GM21737 (cell line): ENCODE measurements around the gene LRRC9.
"Not testable (repeated sequence)": the region's sequence is repeated elsewhere in the genome, so short reads cannot be mapped to it uniquely, and the experiment has no call there.

Experiments used
- ATAC-seq: cut with Tn5 transposase; IDR thresholded peaks from one replicate; pipeline ENCODE4 v1.9.1; 2021; ENCODE audit warnings: mild to moderate bottlenecking, moderate library complexity; ENCODE audit not compliant: unreplicated experiment

The LRRC9 gene

DNA sequence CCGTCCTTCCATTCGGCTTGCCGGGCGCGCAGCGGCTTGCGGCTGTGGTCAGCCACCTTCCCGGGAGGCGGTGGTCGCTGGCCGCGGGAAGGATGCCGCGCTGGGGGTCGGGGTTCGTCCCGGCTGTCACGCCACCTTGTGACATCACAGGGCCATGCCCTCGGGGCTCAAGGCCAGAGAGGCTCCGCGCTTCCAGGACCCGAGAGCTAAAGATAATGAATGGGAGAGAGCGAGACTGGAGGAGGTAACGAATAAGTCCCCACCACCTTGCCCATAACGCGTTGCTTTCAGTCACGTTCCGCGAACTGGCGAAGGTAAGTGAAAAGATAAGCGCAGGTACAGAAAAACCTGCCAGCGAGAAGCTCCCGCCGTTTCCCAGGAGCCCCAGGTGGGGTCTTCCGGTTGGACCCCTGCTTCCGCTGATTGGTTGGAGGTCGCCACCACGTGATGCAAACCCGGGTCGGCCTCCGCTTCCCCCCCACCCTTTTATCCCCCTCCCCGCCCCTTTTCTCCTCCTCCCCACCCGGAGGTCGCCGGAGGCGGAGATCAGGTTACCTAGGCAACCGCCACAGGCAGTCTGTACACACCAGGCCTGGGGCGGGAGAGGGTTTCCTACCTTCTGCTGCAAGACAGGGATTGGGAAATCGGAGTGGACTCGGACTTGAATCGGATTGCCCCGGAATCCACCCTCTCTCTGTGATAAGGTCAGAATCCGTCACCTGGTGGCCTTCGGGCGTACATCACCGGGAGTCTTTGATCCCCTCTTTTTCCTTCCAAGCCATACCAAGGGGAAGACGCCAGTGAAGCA, at the start of gene LRRC9:
Gene LRRC9, plus strand, starts transcription at position 575 of the 808 bp plus-strand sequence.
- no peak for ATAC-seq

DNA sequence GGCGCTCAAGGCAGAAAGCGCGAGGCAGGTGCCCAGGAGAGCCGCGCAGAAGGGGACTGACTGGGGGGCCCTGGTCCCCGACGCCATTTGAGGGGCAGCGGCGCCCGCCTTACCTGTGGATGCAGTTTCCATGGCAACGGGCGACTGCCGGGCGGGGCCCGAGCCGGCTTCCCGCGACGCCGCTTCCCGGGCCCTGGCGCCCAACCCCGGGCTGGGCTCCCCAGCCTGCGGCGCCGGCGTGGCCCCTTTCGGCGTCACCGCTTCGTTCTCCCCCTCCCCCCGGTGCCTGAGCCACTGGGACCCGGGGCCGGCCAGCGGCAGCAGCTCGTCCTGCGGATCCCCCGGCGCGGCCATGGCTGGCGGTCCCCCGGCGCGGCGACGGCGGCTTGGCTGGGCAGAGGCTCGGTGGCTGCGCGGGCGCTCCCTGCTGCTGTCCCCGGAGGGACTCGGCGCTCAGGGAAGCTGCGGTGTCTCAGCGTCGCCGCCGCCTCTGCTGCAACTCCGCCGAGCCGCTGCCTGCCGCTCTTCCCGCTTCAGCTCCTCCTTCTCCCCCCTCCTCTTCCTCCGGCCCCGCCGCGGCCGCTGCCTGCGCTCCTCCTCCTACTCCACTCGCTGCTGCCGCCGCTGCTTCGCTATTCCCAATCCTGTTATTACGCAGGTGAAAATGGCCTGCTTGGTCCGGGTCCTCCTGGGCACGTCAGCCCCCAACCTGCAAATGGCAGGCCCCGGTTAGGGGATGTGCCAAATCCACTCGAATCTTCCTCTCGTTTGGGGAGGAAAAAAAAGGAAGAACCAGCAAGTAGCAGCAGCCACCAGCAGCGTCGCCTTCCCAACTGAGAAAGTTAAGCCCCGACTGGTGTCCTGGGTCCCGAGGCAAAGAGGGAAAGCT, 49.4 kb upstream of the LRRC9 start, which contains the start of gene RTN1:
Gene RTN1, minus strand, starts transcription at position 500 of the 889 bp plus-strand sequence. Its CDS starts 146 bp downstream, at position 354.
- ATAC-seq: peak; percentile 50

DNA sequence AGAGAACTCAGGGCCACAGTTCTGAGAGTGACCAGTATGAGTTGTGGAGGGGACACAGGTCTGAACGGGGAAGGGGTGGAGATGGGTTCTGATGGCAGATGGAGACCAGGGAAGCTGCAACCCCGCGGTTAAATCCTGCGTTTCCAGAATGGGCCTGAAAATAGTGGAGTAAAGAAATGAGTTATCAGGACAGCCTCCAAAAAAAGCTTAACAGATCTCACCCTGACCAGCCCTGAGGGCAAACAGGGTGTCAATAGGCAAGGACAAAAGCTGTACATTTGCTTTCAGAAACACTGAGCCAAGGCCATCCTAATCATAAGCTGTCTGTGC, 48.8 kb upstream of the LRRC9 start:
- ATAC-seq: no peak

DNA sequence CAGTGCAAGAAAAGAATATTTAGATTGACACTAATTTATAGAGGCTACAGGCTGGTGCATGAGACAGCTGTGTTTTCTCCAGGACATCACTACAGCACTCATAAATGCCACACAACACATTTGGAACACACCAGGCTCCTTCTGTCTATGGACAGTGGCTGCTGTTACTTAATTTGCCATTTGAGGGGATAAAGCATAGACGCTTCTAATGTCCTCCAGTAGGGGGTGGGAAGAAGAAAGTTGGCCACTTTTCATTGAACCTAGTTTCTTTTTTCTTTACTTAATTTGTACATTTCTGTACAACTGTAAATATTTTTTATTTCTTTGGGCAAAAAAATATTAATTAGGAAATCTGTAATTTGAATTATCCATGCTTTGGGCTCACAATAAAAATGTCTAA, 37.0 kb upstream of the LRRC9 start:
- no peak for ATAC-seq

DNA sequence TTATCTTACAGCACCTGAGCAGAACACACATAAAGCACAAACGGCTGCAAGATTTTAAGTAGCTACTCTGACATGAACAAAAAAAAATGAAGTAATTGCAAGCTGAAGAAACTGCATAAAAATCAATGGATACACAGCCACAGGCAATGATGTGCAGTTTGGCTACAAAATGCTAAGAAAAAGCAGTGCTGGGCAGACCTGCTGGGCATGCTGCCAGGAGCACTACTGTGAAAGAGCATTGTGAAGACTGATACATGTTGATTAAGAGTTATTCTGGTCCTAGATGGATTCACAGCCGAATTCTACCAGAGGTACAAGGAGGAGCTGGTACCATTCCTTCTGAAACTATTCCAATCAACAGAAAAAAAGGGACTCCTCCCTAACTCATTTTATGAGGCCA, 29.3 kb upstream of the LRRC9 start:
- ATAC-seq: no peak

DNA sequence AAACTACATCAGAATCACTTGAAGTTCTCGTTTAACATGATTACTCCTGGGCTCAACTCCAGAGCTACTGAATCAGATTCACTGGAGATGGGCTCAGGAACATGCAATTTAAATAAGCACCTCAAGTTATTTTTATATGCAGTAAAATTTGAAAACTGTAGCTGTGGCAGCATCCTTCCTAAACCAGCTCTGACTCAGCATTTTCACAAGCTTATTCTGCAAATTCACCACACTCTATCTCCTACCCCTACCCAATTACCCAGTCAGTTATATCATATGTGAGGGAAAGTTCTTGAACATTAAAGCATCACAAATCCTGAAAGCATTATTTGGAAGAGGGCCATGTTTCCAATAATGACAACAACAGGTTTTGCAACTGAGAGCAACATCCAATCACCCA, 24.2 kb upstream of the LRRC9 start:
- no peak for ATAC-seq

DNA sequence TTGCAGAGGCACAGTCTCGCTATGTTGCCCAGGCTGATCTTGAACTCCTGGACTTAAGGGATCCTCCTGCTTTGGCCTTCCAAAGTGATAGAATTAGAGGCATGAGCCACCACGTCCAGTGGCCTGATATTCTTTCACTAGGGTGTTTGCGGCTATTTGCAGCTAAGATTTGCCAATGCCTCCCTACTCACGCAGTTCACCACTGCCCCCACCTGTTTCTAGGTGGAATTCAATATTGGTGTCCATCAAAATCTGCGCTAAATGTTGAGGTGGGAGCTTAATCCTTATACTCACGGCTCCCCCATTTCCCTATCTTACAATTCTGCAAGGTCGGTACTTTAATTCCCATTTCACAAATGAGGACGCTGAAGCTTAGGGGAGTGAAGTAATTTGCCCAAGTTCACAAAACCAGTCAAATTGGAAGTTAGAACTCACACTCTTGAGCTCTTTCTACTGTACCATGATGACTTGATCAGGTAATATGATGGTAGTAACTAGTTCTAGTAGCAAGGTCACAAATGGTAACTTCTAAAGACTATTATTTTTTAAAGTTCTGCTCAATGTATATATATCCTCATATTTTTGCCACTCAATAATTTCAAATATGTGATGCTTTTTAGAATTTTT, 22.1 kb upstream of the LRRC9 start:
- ATAC-seq: no peak

DNA sequence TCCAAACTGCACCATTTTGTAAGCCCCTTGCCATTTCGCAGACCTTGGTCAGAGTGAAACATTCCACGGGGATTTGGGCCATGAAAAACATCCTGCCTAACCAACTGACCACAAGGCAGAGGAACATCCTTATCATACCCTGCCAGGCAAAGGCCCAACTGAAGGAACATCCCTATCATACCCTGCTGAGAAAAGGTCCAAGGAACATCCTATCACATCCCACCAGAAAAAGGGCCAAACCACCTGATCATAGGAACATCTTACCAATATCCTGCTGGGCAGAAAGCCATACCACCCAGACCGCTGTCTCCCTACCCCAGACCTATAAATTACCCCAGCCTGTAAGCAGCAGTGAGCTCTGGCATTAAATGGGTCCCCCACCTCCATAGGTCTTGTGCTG, 19.4 kb upstream of the LRRC9 start:
- no peak for ATAC-seq

DNA sequence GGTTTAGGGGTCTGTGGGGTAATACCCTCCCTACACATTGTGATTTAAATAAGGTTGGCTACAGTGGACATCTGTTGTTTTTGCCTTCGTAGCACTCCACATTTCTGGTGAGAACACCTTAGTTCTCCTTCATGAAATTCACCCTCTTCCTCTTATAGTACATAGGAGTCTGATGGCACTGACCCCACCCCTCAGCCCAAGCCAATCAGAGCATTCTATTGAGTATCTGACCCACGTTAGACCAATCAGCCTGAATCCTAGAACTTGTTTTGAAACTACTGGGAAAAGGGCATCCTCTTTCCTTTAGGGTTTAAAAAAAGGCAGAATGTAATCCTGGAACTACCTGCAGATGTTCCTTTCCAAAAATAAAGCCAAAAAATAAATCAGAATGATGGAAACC, 15.8 kb upstream of the LRRC9 start:
- no peak for ATAC-seq

DNA sequence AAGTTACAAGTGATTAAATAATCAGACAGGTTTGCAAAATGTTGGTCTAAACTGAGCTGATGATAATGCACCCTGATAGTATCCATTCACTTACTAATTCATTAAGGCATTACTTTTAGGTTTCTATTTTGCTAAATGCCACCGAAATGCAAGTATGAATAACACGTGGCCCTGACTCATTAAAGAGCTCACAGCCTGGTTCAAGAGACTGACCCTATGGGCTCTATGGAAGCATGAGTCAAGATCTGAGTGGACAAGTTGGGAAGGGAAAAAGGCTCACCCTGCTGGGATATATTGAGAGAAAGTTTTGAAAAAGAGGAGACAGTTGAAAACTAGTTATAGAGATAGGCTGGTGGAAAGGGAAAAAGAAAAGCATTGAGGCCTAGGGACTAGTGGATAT, 14.8 kb upstream of the LRRC9 start:
- no peak for ATAC-seq

DNA sequence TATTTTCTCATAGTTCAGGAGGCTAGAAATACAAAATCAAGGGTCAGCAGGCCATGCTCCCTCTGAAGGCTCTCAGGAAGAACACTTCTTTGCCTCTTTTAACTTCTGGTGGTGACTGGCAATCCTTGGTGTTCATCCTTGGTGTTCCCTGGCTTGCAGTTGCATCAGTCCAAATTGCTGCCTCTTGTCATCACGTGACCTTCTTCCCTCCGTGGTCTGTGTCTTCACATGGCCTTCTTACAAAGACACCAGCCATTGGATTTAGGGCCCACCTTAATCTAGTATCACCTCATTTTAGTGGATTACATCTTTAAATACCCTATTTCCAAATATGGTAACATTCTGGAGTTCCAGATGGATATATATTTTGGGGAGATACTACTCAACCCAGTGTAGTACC, 7.5 kb upstream of the LRRC9 start:
- no peak for ATAC-seq

DNA sequence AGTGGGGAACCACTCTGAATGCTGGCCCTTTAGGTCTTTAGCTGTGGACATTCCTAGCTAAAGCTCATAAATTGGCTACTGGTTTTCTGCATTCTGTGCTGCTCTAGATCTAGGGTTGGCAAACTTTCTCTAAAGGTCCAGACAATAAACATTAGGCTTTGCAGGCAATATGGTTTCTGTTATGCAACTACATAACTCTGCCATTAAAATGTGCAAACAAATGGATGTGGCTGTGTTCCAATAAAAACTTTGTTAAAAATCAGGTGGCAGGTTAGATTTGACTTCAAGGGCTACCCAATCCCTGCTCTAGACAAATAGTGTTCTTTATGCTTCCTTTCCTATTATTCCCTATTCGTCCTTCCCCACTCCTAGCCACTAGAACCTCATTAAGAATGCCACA, 6.8 kb upstream of the LRRC9 start:
- ATAC-seq: no peak

DNA sequence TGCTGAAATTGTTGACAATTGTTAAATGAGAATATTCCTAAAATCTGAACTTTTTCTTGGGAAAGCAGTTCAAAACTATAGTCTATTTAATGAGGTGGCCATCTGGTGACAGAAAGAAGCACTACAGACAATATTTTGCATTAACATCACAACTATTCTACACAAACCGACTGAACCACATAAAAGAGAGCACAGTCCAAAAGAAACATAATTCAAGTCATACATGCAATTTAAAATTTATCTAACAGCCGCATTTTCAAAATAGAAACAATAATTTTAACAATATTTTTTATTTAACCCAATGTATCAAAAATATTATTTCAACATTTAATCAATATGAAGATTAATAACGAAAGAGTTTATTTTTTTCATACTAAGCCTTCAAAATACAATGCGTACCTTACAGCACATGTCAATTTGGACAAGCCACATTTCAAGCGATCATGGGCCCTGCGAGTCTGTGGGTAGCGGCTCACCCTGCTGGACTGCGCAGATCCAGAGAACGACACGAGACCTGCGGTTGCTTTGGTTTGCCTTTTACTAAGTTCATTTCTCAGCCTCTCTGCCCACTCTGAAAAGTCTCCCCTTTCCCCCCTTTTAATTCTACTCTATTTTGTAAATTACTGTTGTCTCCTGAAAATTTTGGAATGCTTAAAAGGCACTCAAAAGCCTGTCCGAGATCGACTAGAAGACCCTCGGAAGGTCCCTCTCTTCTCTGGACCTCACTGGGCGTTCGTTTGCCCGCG, 947 bp upstream of the LRRC9 start:
- ATAC-seq: no peak

DNA sequence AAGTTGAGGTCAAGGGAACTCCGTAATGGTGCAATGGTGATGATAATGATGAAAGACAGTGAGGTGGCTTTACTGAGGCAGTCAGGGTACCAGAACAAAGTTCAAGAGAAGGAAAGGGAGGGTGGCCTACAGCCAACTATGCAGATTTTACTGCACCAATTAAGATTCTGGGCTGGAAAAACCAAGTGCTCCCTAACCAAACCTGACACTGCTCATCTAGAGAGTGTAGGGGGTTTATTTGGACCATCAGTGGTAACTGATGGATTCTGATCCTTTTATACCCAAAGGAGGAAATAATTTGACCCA, 387 bp downstream of the LRRC9 start:
- no peak for ATAC-seq

DNA sequence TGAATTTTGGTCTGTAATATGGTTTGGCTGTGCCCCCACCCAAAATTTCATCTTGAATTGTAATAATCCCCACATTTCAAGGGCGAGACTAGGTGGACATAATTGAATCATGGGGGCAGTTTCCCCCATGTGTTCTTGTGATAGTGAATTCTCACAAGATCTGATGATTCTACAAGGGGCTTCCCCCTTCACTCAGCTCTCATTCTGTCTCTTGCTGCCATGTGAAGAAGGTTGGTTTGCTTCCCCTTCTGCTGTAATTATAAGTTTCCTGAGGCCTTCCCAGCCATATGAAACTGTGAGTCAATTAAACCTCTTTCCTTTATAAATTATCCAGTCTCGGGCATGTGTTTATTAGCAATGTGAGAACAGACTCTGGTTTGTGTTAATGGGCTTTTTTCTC, 5.9 kb downstream of the LRRC9 start:
- ATAC-seq: no peak

DNA sequence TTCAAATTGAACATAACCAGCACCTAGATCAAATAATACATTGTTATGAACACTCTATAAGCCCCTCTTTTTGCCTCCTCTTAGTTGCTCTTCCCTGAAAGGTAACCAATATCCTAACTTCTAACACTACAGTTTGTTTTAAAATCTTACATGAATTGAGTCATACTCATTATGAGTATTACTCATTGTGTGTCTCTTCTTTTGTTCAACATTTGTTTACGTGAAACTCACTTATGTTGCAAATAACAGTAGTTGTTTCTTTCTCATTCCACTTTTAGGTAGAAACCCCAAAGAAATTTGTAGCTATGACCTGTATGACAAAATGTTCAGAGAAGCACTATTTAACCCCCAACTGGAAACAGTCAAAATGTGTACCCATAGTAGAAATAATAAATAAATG, 6.6 kb downstream of the LRRC9 start:
- no peak for ATAC-seq

DNA sequence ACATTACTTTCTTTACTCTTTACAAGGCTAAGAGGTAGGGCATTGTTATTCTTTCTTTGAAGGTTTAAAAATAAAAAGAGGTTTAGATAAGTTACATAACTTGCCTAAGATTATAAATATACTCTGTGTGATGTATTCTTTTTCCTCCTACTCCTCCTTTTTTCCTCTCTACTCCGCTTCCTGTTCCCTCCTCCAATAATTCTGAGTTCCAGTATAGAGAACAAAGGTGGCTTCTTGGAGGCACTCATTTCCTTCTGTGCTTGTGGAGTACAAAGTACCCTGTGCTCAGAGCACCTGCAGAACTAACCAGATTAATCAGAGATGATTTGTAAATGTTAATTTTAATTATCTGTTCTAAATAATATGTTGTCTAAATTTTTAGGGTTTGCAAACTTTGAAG, 11.3 kb downstream of the LRRC9 start:
- ATAC-seq: no peak

DNA sequence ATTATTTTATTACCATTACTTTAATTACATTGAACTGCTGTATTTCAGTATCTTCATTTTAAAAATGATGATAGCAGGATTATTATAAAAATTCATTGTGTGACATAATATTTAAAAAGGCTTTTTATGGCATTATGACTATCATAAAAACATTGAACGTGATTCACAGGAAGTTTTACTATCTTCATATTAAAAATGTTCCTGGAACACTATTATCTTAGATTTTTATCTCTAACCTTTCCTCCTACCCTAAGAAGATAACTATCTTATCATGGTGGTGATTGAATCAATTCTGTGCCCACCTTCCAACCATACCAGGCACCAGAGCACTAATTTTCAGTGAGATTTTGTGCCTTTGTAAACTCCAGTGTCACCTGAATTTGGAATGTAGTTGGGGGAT, 16.2 kb downstream of the LRRC9 start:
- no peak for ATAC-seq

DNA sequence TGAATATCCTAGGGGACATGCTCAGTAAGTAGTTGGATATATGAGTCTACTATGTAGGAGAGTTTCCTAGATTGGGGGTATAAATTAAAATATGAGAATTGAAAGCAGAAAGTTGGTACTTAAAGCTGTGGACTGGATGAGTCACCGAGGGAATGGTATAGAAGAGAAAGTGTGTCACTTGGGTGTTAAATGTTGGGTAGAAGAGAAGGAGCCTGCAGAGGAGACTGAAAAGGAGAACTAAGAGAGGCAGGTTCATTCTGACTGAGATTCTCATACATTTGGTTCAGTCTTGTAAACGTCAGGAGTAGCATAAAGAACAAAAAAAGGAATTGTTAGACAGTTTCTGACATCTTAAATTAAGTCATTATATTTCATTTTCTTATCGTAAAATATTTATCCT, 19.9 kb downstream of the LRRC9 start:
- peak; percentile 54 for ATAC-seq

DNA sequence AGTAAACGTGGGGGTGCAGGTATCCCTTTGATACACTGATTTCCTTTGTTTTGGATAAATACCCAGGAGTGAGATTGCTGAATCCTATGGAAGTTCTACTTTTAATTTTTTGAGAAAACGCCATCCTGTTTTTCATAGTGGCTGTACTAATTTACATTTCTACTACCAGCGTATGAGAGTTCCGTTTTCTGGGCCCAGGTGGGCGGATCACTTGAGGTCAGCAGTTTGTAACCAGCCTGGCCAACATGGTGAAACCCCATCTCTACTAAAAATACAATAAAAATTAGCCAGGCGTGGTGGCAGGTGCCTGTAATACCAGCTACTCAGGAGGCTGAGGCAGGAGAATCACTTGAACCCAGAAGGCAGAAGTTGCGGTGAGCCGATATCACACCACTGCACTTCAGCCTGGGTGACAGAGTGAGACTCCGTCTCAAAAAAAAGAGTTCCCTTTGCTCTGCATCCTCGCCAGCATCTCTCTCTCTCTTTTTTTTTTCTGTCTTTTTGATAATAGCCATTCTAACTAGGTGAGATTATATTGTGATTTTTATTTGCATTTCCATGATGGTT, 22.4 kb downstream of the LRRC9 start:
- not testable (repeated sequence) for ATAC-seq

DNA sequence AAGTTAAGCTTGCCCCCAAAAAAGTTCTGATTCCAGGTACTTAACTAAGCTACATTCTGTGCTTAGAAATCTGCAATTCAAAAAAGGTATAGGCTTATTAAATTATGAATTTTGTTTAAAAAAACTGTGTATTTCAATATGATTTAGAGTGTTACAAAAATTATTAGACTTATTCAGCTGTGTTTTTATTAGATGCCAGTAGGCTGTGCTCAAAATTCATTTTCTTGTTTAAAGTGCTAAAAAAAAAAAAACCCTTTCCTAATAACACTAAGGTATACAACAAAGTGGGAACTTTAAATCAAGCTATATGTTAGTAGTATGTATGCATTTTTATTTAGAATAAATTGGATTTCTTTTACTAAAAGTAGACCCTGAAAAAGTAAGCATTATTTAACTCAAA, 25.0 kb downstream of the LRRC9 start:
- ATAC-seq: no peak
